ENCODE results near the gene COX5B. TPM values are rescaled to one million over a fixed set of nuclear protein-coding genes. Genes with fewer than 3 reads are reported as not detected.

COX5B gene

Small RNAs within 50 kb of the gene (small RNA-seq; reads per million reads assigned to genes)
- gene RNU4-8P (ENCODE audit: insufficient read depth), result not detected
